Liver (tissue), 9 donors: ENCODE results near the gene EEFSEC. TPM values are rescaled to one million over a fixed set of nuclear protein-coding genes. Genes with fewer than 3 reads are reported as not detected.

ENCODE experiments used
- DNase-seq: peaks from one replicate; pipeline ENCODE4 v3.0.0-alpha.2; 2017; ENCODE audit warnings: low spot score
- H3K27ac ChIP-seq, 2 donors: one replicate each; pipeline ENCODE4 v1.7.0; 2013; ENCODE audit warnings: inconsistent platforms in 2 of 2, low read length in 2 of 2, control low read depth in 1 of 2, low read depth in 1 of 2, mild to moderate bottlenecking in 1 of 2
- H3K27me3 ChIP-seq, 4 donors: one replicate each; pipeline versions ENCODE4 v1.6.1 to v1.7.0; 2013; ENCODE audit warnings: low read length in 3 of 4, inconsistent platforms in 1 of 4, mild to moderate bottlenecking in 1 of 4, moderate library complexity in 1 of 4; ENCODE audit not compliant: control insufficient read depth in 4 of 4, insufficient read depth in 4 of 4
- H3K36me3 ChIP-seq, 4 donors: one replicate each; pipeline versions ENCODE4 v1.6.1 to v1.7.0; 2013; ENCODE audit warnings: low read length in 3 of 4, mild to moderate bottlenecking in 3 of 4, low read depth in 1 of 4, moderate library complexity in 1 of 4; ENCODE audit not compliant: control insufficient read depth in 4 of 4, insufficient read depth in 3 of 4
- H3K4me1 ChIP-seq, 4 donors: one replicate each; pipeline versions ENCODE4 v1.6.1 to v1.7.0; 2013; ENCODE audit warnings: low read length in 3 of 4, mild to moderate bottlenecking in 3 of 4, moderate library complexity in 1 of 4; ENCODE audit not compliant: control insufficient read depth in 4 of 4, insufficient read depth in 4 of 4
- H3K4me3 ChIP-seq, 3 donors: one replicate each; pipeline versions ENCODE4 v1.6.1 to v1.7.0; 2013; ENCODE audit warnings: low read length in 3 of 3, control low read depth in 1 of 3, low read depth in 1 of 3, mild to moderate bottlenecking in 1 of 3
- H3K9ac ChIP-seq, 2 donors: one replicate each; pipeline ENCODE4 v1.7.0; 2013; ENCODE audit warnings: low read length in 2 of 2, mild to moderate bottlenecking in 2 of 2, moderate library complexity in 2 of 2, control low read depth in 1 of 2, low read depth in 1 of 2
- H3K9me3 ChIP-seq, 4 donors: one replicate each; pipeline versions ENCODE4 v1.6.1 to v1.7.0; 2013; ENCODE audit warnings: low read length in 3 of 4; ENCODE audit not compliant: control insufficient read depth in 4 of 4
- ATF3 ChIP-seq: IDR thresholded peaks from 2 replicates; pipeline ENCODE4 v1.6.1; 2016; ENCODE audit warnings: antibody characterized with exemption
- CTCF ChIP-seq: fragments of 150-350 bp; IDR thresholded peaks from 2 replicates; pipeline ENCODE4 v1.5.1; 2017; ENCODE audit warnings: improper control_type of control experiment, low read depth, low read length; ENCODE audit not compliant: missing input control
- EGR1 ChIP-seq, 2 donors: IDR thresholded peaks; 2 replicates each; pipeline ENCODE4 v1.6.1; 2016 to 2018; ENCODE audit warnings: antibody characterized with exemption in 2 of 2, low read depth in 2 of 2
- FOXA1 ChIP-seq: IDR thresholded peaks from 2 replicates; pipeline ENCODE4 v1.6.1; 2016; ENCODE audit warnings: antibody characterized with exemption
- FOXA2 ChIP-seq: IDR thresholded peaks from 2 replicates; pipeline ENCODE4 v1.6.1; 2016; ENCODE audit warnings: antibody characterized with exemption
- GABPA ChIP-seq, 2 donors: IDR thresholded peaks in 1 of 2; conservative IDR thresholded peaks in 1 of 2; 2 replicates each; pipeline ENCODE4 v1.6.1; 2016; ENCODE audit warnings: antibody characterized with exemption in 2 of 2, mild to moderate bottlenecking in 1 of 2, moderate library complexity in 1 of 2
- HNF4A ChIP-seq, 2 donors: conservative IDR thresholded peaks; 2 replicates each; pipeline ENCODE4 v1.6.1; 2016; ENCODE audit warnings: antibody characterized with exemption in 2 of 2, mild to moderate bottlenecking in 2 of 2
- HNF4G ChIP-seq: IDR thresholded peaks from 2 replicates; pipeline ENCODE4 v1.6.1; 2016; ENCODE audit warnings: antibody characterized with exemption
- JUND ChIP-seq, 2 donors: IDR thresholded peaks; 2 replicates each; pipeline ENCODE4 v1.6.1; 2016; ENCODE audit warnings: antibody characterized with exemption in 2 of 2
- MAX ChIP-seq: IDR thresholded peaks from 2 replicates; pipeline ENCODE4 v1.6.1; 2016; ENCODE audit warnings: antibody characterized with exemption
- NR2F2 ChIP-seq: IDR thresholded peaks from 2 replicates; pipeline ENCODE4 v1.6.1; 2016; ENCODE audit warnings: antibody characterized with exemption
- RAD21 ChIP-seq, 2 donors: IDR thresholded peaks; 2 replicates each; pipeline ENCODE4 v1.6.1; 2016; ENCODE audit warnings: antibody characterized with exemption in 2 of 2, mild to moderate bottlenecking in 2 of 2
- REST ChIP-seq: IDR thresholded peaks from 2 replicates; pipeline ENCODE4 v1.6.1; 2016; ENCODE audit warnings: antibody characterized with exemption, mild to moderate bottlenecking
- RXRA ChIP-seq, 2 donors: IDR thresholded peaks; 2 replicates each; pipeline ENCODE4 v1.6.1; 2017 to 2018; ENCODE audit warnings: antibody characterized with exemption in 2 of 2, mild to moderate bottlenecking in 1 of 2
- SP1 ChIP-seq: IDR thresholded peaks from 2 replicates; pipeline ENCODE4 v1.6.1; 2018; ENCODE audit warnings: antibody characterized with exemption, mild to moderate bottlenecking
- TAF1 ChIP-seq: conservative IDR thresholded peaks from 2 replicates; pipeline ENCODE4 v1.6.1; 2016; ENCODE audit warnings: antibody characterized with exemption, mild to moderate bottlenecking
- YY1 ChIP-seq: IDR thresholded peaks from 2 replicates; pipeline ENCODE4 v1.6.1; 2016; ENCODE audit warnings: antibody characterized with exemption, mild to moderate bottlenecking
- ZBTB33 ChIP-seq: IDR thresholded peaks from 2 replicates; pipeline ENCODE4 v1.6.1; 2016; ENCODE audit warnings: antibody characterized with exemption
- WGBS: extraction: QIAGEN DNeasy Blood & Tissue Kit; methylation state at CpG from one replicate; pipeline ENCODE4 v1.1.7; 2013; 5-methylcytosine and 5-hydroxymethylcytosine counted together
- polyA plus RNA-seq, 2 donors: library from polyadenylated mRNA; stranded (reverse) in 1 of 2; unstranded in 1 of 2; fragments of 200-250 nt in 1 of 2; fragments of >200 nt in 1 of 2; fragmentation: Nextera tagmentation in 1 of 2; extraction: Ambion mirVana in 1 of 2; gene quantifications; one replicate each; pipeline versions ENCODE4 v1.2.1 to v1.2.3, GENCODE V29; 2013 to 2015
- total RNA-seq, 2 donors: library from RNA; depleted of rRNA; stranded (reverse); fragments of >200 nt; gene quantifications; one replicate each; pipeline ENCODE4 v1.2.3, GENCODE V29; 2014
- donor health status: healthy.
- donor health status: healthy.
- donor health status: healthy.
- donor health status: healthy.
- donor health status: healthy.

EEFSEC gene
- total and polyA plus RNA-seq, 4 donors, result 8.4 to 13.1 (median 10.7) TPM

- Histone ChIP-seq H3K36me3 (no peaks in the 10 kb centered on the region), H3K27ac (no peak overlapping the region), H3K9ac (no peak overlapping the region), H3K9me3 (no peaks in the 10 kb centered on the region), H3K4me3 (no peak overlapping the region), H3K4me1 (peaks cover 0 to 4% (median 0%) of the 10 kb centered on the region in 4 donors), H3K27me3 (no peaks in the 10 kb centered on the region)
- peak; percentile 14 for DNase-seq
- TF ChIP-seq NR2F2, result no peak
- TF ChIP-seq GABPA (IDR thresholded peaks at IDR 0.05 in 1 of 2, conservative IDR thresholded peaks at IDR 0.05 in 1 of 2), result no peak
- no peak for TF ChIP-seq CTCF
- TF ChIP-seq FOXA2, result no peak
- TF ChIP-seq JUND (IDR thresholded peaks at IDR 0.05), result no peak
- TF ChIP-seq ZBTB33, result no peak
- no peak for TF ChIP-seq REST
- TF ChIP-seq HNF4G, result no peak
- TF ChIP-seq YY1, result no peak
- TF ChIP-seq EGR1 (IDR thresholded peaks at IDR 0.05; ENCODE audit: low read depth in 2 of 2), result no peak
- TF ChIP-seq MAX, result no peak
- TF ChIP-seq RXRA (IDR thresholded peaks at IDR 0.05), result no peak
- TF ChIP-seq RAD21 (IDR thresholded peaks at IDR 0.05), result no peak
- no peak for TF ChIP-seq SP1
- TF ChIP-seq ATF3, result no peak
- TF ChIP-seq FOXA1, result no peak
- no peak for TF ChIP-seq TAF1
- no peak for TF ChIP-seq HNF4A (conservative IDR thresholded peaks at IDR 0.05)
- 67% methylated on average over 8 of the region's 8 CpGs for WGBS
These were observed 83.4 kb downstream of the EEFSEC start for GRCh38 chr3:128236657-128237056.
